IPS-18a (cell line): ENCODE data around the gene ADCY5.

ENCODE experiments used
- H3K27ac ChIP-seq: one replicate; pipeline ENCODE4 v1.5.1; 2013; ENCODE audit warnings: low read length
- H3K27me3 ChIP-seq: one replicate; pipeline ENCODE4 v1.6.1; 2013; ENCODE audit warnings: mild to moderate bottlenecking, low read length; ENCODE audit not compliant: control insufficient read depth, insufficient read depth
- H3K36me3 ChIP-seq: one replicate; pipeline ENCODE4 v1.6.1; 2013; ENCODE audit warnings: low read depth, low read length; ENCODE audit not compliant: control insufficient read depth
- H3K4me1 ChIP-seq: one replicate; pipeline ENCODE4 v1.6.1; 2013; ENCODE audit warnings: low read depth, low read length; ENCODE audit not compliant: control insufficient read depth
- H3K4me3 ChIP-seq: one replicate; pipeline ENCODE4 v1.5.1; 2013; ENCODE audit warnings: low read length
- H3K9ac ChIP-seq: one replicate; pipeline ENCODE4 v1.6.1; 2013; ENCODE audit warnings: mild to moderate bottlenecking, low read length, moderate library complexity
- H3K9me3 ChIP-seq: one replicate; pipeline ENCODE4 v1.6.1; 2013; ENCODE audit warnings: low read depth, low read length; ENCODE audit not compliant: control insufficient read depth

Gene ADCY5

DNA sequence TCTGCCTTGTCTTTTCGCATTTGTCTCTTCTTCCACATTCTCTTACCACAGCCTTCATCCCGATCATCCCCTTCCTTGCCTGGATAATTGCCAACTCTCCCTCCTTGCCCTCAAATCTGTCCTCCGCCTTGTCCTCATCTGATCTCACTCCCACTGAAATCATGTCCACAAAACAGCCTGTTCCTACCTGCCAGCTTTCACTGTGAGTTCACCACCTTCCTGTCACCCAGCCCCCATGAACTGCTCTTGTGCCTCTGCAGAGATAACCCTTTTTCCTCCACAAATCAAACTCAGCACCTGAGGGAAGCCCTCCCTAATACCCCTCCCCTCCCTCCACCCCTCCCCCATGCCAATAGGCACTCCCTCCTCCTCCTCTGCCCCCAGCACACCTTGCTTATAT lies 4.8 kb upstream of the ADCY5 start:
- Histone ChIP-seq H3K36me3 (no peaks in the 10 kb centered on the region), H3K4me1 (peaks cover 10% of the 10 kb centered on the region), H3K9ac (no peak overlapping the region), H3K27me3 (peaks cover 24% of the 10 kb centered on the region), H3K9me3 (no peaks in the 10 kb centered on the region), H3K27ac (no peak overlapping the region), H3K4me3 (no peak overlapping the region)

GRCh38 chr3:123451186-123451585 lies 2.3 kb upstream of the ADCY5 start:
- Histone ChIP-seq H3K36me3 (no peaks in the 10 kb centered on the region), H3K27ac (no peak overlapping the region), H3K9me3 (no peaks in the 10 kb centered on the region), H3K4me1 (no peaks in the 10 kb centered on the region), H3K4me3 (no peak overlapping the region), H3K9ac (no peak overlapping the region), H3K27me3 (peaks cover 47% of the 10 kb centered on the region)

GRCh38 chr3:123449997-123450604 lies 1.2 kb upstream of the ADCY5 start:
- Histone ChIP-seq H3K27ac (no peak overlapping the region), H3K9me3 (no peaks in the 10 kb centered on the region), H3K4me1 (no peaks in the 10 kb centered on the region), H3K36me3 (no peaks in the 10 kb centered on the region), H3K9ac (no peak overlapping the region), H3K4me3 (peak overlapping the region; percentile 58), H3K27me3 (peaks cover 56% of the 10 kb centered on the region)

DNA sequence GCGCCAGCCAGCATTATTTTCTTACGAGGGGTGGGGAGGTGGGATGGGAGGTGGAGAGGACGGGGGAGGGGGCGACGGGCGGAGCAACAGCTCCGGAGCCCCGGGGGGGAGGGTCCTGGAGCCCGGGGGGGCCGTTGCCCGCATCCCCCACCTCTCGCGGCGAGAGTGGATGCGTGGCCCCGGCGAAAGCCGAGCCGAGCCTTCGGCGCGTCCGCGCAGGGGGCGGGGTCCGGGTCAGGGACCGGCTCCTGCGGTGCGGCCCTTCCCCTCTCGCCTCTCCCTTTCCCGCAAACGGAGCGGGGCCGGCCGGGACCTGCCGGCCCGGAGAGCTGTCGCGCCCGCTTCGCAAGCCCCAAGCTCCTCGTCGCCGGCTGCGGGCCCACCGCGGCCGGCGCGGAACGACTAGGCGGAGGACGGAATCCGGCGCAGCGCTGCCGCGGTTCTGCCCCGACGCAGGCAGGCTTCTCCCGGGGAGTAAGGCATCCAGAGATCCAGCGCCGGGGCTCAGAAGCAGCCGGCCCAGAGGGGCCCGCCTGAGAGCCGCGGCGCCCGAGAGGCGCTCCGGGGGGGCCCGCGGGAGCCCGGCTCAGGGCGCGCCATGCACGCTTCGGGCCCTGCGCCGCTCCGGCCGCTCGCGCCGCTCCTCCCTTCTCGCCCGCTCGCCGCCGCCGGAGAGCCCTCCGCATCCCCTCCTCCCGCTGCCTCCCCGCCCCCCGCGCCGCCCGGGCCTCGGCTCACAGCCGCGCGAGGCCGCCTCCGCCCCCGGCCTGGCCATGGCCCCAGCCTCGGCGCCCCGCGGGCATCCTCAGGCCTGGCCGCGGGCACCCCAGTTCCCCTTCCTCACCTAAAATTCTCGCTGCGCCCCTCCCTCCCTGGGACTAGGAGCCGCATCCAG lies 459 bp upstream of the ADCY5 start:
- Histone ChIP-seq H3K27me3 (peaks cover 56% of the 10 kb centered on the region), H3K4me1 (no peaks in the 10 kb centered on the region), H3K36me3 (no peaks in the 10 kb centered on the region), H3K27ac (no peak overlapping the region), H3K9ac (no peak overlapping the region), H3K4me3 (peak overlapping the region; percentile 58), H3K9me3 (no peaks in the 10 kb centered on the region)

- H3K27me3 ChIP-seq = peaks cover 56% of the 10 kb centered on the region
- no peaks in the 10 kb centered on the region for H3K36me3 ChIP-seq
- H3K4me3 ChIP-seq = peak overlapping the region; percentile 58
Observed at GRCh38 chr3:123447749-123448517, 957 bp downstream of the ADCY5 start.

DNA sequence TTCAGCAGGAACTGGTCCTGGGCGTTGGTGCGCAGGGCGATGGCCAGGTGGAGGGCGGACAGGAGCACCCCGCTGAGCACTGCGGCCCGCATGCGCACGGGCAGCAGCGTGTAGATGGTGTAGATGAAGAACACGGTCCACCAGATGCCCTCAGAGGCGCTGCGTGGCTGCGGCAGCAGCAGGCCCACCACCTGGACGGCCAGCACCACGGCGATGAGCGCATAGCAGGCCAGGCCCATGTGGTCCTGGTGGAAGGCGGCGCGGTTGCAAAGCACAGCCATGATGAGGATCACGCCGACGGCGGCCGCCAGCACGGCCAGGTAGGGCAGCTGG lies 1.5 kb downstream of the ADCY5 start:
- Histone ChIP-seq H3K9ac (no peak overlapping the region), H3K4me1 (no peaks in the 10 kb centered on the region), H3K36me3 (no peaks in the 10 kb centered on the region), H3K27me3 (peaks cover 56% of the 10 kb centered on the region), H3K4me3 (no peak overlapping the region), H3K9me3 (no peaks in the 10 kb centered on the region), H3K27ac (no peak overlapping the region)

More at GRCh38 chr3:123447749-123448517, 957 bp downstream of the ADCY5 start:
- H3K9ac ChIP-seq = no peak overlapping the region
- H3K4me1 ChIP-seq = no peaks in the 10 kb centered on the region
- no peaks in the 10 kb centered on the region for H3K9me3 ChIP-seq
- no peak overlapping the region for H3K27ac ChIP-seq

GRCh38 chr3:123446610-123447109 lies 2.2 kb downstream of the ADCY5 start:
- H3K9me3 ChIP-seq = no peaks in the 10 kb centered on the region
- H3K27me3 ChIP-seq = peaks cover 56% of the 10 kb centered on the region
- H3K9ac ChIP-seq = no peak overlapping the region
- no peaks in the 10 kb centered on the region for H3K4me1 ChIP-seq
- H3K27ac ChIP-seq = no peak overlapping the region
- H3K4me3 ChIP-seq = no peak overlapping the region
- H3K36me3 ChIP-seq = no peaks in the 10 kb centered on the region

DNA sequence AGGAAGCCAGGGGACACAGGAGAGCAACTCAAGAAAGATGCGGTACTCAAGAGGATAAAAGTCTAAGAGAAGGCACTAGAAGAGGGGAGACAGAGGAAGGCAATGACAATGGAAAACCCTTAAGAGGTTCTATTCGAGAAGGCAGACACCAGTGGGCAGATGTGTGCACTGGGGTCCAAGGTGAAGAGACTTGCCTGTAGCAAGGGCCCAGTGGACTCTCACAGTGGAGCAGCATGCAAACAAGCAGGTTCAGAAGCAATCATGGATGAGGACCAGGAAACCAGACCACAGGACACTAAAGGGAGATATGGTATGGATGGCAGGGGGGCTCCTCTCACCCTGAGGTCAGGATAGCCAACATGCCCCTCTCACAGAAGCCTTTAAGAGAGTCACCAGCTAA lies 2.7 kb downstream of the ADCY5 start:
- H3K9me3 ChIP-seq = no peaks in the 10 kb centered on the region
- H3K27ac ChIP-seq = no peak overlapping the region
- H3K9ac ChIP-seq = no peak overlapping the region
- H3K27me3 ChIP-seq = peaks cover 52% of the 10 kb centered on the region
- H3K4me1 ChIP-seq = no peaks in the 10 kb centered on the region
- H3K36me3 ChIP-seq = no peaks in the 10 kb centered on the region
- no peak overlapping the region for H3K4me3 ChIP-seq

DNA sequence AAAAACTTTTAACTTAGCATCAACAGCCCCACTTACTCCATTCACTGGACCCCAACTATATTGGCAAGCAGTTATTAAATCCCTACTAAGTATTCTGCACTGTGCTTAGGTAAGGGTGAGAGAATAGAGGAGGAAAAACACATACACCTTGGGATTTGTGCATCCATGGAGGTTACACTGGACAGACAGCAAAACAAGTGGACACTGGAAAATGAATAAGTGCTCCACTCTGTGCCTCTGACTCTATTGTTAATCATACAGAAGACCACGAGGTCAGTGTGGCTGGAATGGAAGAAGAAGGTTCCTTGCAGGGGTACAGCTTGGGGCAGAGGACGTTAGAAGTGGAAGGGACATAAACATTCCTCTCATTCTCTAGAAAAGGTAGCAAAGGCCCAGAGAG lies 3.2 kb downstream of the ADCY5 start:
- Histone ChIP-seq H3K36me3 (no peaks in the 10 kb centered on the region), H3K27me3 (peaks cover 46% of the 10 kb centered on the region), H3K4me3 (no peak overlapping the region), H3K4me1 (no peaks in the 10 kb centered on the region), H3K27ac (no peak overlapping the region), H3K9me3 (no peaks in the 10 kb centered on the region), H3K9ac (no peak overlapping the region)

DNA sequence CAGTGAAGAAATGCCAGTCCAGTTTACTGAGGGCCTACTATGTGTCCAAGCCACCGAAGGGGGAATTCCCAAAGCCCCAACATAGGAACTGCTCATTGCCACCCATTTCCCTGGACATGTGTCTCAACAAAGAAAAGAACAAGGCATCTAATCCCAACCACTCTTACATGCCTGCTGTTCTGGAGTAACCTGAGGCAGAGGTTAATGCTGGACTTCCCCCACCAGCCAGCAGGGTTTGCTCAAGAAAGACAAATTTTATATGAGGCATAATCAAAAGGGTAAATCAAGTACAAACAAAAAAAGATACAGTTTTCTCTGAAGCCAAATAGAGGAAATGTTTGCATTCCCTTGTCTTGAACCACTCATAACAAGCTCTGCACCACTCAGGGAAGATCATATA lies 4.1 kb downstream of the ADCY5 start:
- H3K27me3 ChIP-seq = peaks cover 38% of the 10 kb centered on the region

GRCh38 chr3:123444023-123444422 lies 4.9 kb downstream of the ADCY5 start:
- H3K27ac ChIP-seq = no peak overlapping the region
- H3K27me3 ChIP-seq = peaks cover 34% of the 10 kb centered on the region
- H3K4me3 ChIP-seq = no peak overlapping the region
- no peak overlapping the region for H3K9ac ChIP-seq
- H3K36me3 ChIP-seq = no peaks in the 10 kb centered on the region
- H3K9me3 ChIP-seq = no peaks in the 10 kb centered on the region
- H3K4me1 ChIP-seq = no peaks in the 10 kb centered on the region

More for the DNA sequence above, 4.1 kb downstream of the ADCY5 start:
- no peak overlapping the region for H3K27ac ChIP-seq
- no peak overlapping the region for H3K9ac ChIP-seq
- no peaks in the 10 kb centered on the region for H3K9me3 ChIP-seq
- no peaks in the 10 kb centered on the region for H3K4me1 ChIP-seq
- no peaks in the 10 kb centered on the region for H3K36me3 ChIP-seq
- H3K4me3 ChIP-seq = no peak overlapping the region
